ENCODE results near the gene ABCA7. TPM values are rescaled to one million over a fixed set of nuclear protein-coding genes. Genes with fewer than 3 reads are reported as not detected.

Gene ABCA7
- total RNA-seq, 1 donor from 2014 or later: 6.7 TPM

GRCh38 chr19:1082165-1082927 is 42.4 kb downstream of the ABCA7 start:
- no peaks in the 10 kb centered on the region for H3K36me3 Mint-ChIP-seq (ENCODE audit: low read depth)
- peaks cover 5% of the 10 kb centered on the region for H3K4me1 Mint-ChIP-seq (ENCODE audit: low read depth)
- no peak for TF ChIP-seq CTCF (IDR thresholded peaks at IDR 0.05)
- peak; percentile 84 for DNase-seq (ENCODE audit: low spot score)
- H3K9me3 Mint-ChIP-seq (ENCODE audit: low read depth): no peaks in the 10 kb centered on the region
- H3K4me3 Mint-ChIP-seq (ENCODE audit: unreplicated experiment): peak overlapping the region; percentile 71
- no peaks in the 10 kb centered on the region for H3K27me3 Mint-ChIP-seq (ENCODE audit: low read depth)
- peak overlapping the region; percentile 22 for H3K27ac Mint-ChIP-seq (ENCODE audit: unreplicated experiment)

- no peaks in the 10 kb centered on the region for H3K9me3 Mint-ChIP-seq (ENCODE audit: low read depth)
- TF ChIP-seq CTCF (IDR thresholded peaks at IDR 0.05): no peak
- no peak overlapping the region for H3K27ac Mint-ChIP-seq (ENCODE audit: unreplicated experiment)
- no peak for DNase-seq (ENCODE audit: low spot score)
- no peaks in the 10 kb centered on the region for H3K27me3 Mint-ChIP-seq (ENCODE audit: low read depth)
- H3K4me1 Mint-ChIP-seq (ENCODE audit: low read depth): peaks cover 5% of the 10 kb centered on the region
- H3K36me3 Mint-ChIP-seq (ENCODE audit: low read depth): peaks cover 5% of the 10 kb centered on the region
- no peak overlapping the region for H3K4me3 Mint-ChIP-seq (ENCODE audit: unreplicated experiment)
Measured at GRCh38 chr19:1082928-1083816, 43.3 kb downstream of the ABCA7 start.

- H3K27me3 Mint-ChIP-seq (ENCODE audit: low read depth): no peaks in the 10 kb centered on the region
- no peak overlapping the region for H3K27ac Mint-ChIP-seq (ENCODE audit: unreplicated experiment)
- TF ChIP-seq CTCF (IDR thresholded peaks at IDR 0.05): no peak
- no peak for DNase-seq (ENCODE audit: low spot score)
- no peak overlapping the region for H3K4me3 Mint-ChIP-seq (ENCODE audit: unreplicated experiment)
- H3K36me3 Mint-ChIP-seq (ENCODE audit: low read depth): peaks cover 5% of the 10 kb centered on the region
- peaks cover 5% of the 10 kb centered on the region for H3K4me1 Mint-ChIP-seq (ENCODE audit: low read depth)
- H3K9me3 Mint-ChIP-seq (ENCODE audit: low read depth): no peaks in the 10 kb centered on the region
Measured at GRCh38 chr19:1084024-1084868, 44.3 kb downstream of the ABCA7 start.

GRCh38 chr19:1085053-1085658 is 45.2 kb downstream of the ABCA7 start:
- Mint-ChIP-seq H3K27me3 (ENCODE audit: low read depth) (no peaks in the 10 kb centered on the region), H3K36me3 (ENCODE audit: low read depth) (peaks cover 5% of the 10 kb centered on the region), H3K4me1 (ENCODE audit: low read depth) (peaks cover 5% of the 10 kb centered on the region), H3K9me3 (ENCODE audit: low read depth) (no peaks in the 10 kb centered on the region), H3K27ac (ENCODE audit: unreplicated experiment) (no peak overlapping the region), H3K4me3 (ENCODE audit: unreplicated experiment) (no peak overlapping the region)
- DNase-seq (ENCODE audit: low spot score): no peak
- TF ChIP-seq CTCF (IDR thresholded peaks at IDR 0.05): no peak

All from chondrocyte (in vitro differentiated cells).